ENCODE results near the gene TCAF1.
"Not testable (repeated sequence)": the region's sequence is repeated elsewhere in the genome, so short reads cannot be mapped to it uniquely, and the experiment has no call there.

- TF ChIP-seq, protein P1, sequence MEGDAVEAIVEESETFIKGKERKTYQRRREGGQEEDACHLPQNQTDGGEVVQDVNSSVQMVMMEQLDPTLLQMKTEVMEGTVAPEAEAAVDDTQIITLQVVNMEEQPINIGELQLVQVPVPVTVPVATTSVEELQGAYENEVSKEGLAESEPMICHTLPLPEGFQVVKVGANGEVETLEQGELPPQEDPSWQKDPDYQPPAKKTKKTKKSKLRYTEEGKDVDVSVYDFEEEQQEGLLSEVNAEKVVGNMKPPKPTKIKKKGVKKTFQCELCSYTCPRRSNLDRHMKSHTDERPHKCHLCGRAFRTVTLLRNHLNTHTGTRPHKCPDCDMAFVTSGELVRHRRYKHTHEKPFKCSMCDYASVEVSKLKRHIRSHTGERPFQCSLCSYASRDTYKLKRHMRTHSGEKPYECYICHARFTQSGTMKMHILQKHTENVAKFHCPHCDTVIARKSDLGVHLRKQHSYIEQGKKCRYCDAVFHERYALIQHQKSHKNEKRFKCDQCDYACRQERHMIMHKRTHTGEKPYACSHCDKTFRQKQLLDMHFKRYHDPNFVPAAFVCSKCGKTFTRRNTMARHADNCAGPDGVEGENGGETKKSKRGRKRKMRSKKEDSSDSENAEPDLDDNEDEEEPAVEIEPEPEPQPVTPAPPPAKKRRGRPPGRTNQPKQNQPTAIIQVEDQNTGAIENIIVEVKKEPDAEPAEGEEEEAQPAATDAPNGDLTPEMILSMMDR (IDR thresholded peaks at IDR 0.05) = not testable (repeated sequence)
- not testable (repeated sequence) for TF ChIP-seq POLR2A (IDR thresholded peaks at IDR 0.05)
Measured at GRCh38 chr7:143840062-143840461, 61.9 kb downstream of the TCAF1 start.
